ENCODE data around the gene CYP2D6. TPM values are rescaled to one million over a fixed set of nuclear protein-coding genes. Genes with fewer than 3 reads are reported as not detected.

The CYP2D6 gene
- total and polyA plus RNA-seq, 2 of the 8 experiments (the other 6 are each of a cell fraction or from before 2014, with no cell fraction given) = 0.93 to 1.7 TPM

GRCh38 chr22:42160251-42160650 is 29.6 kb upstream of the CYP2D6 start:
- Histone ChIP-seq H4K20me1 (replicated peaks in 1 of 2; ENCODE audit: control insufficient read depth in 1 of 2, insufficient read depth in 2 of 2, low read length in 2 of 2) (peaks cover 8 to 18% of the 10 kb centered on the region in 2 experiments), H3K27me3 (replicated peaks in 1 of 4; ENCODE audit: control insufficient read depth in 3 of 4, extremely low read depth in 1 of 4, insufficient read depth in 3 of 4, low read length in 3 of 4) (no peaks in the 10 kb centered on the region), H3K56ac (replicated peaks; ENCODE audit: insufficient read length, low read depth, low read length) (no peak overlapping the region), H2AFZ (ENCODE audit: low read length) (no peak overlapping the region), H2BK20ac (ENCODE audit: low read length) (no peak overlapping the region), H2BK12ac (ENCODE audit: low read depth, low read length) (no peak overlapping the region), H4K91ac (replicated peaks; ENCODE audit: insufficient read length, low read length) (no peak overlapping the region), H3K36me3 (ENCODE audit: control insufficient read depth in 2 of 4, insufficient read depth in 4 of 4, low read length in 3 of 4) (peaks cover 0 to 1% (median 0%) of the 10 kb centered on the region in 4 experiments; a peak in 1 of 8 replicates), H3K4ac (replicated peaks; ENCODE audit: insufficient read length, low read depth, low read length) (no peak overlapping the region), H3K4me3 (ENCODE audit: extremely low read depth in 1 of 4, insufficient read depth in 2 of 4, low read depth in 3 of 4, low read length in 4 of 4) (no peak overlapping the region), H3K9ac (replicated peaks in 1 of 4; ENCODE audit: extremely low read depth in 1 of 4, low read depth in 3 of 4, low read length in 3 of 4) (no peak overlapping the region), H3K14ac (ENCODE audit: insufficient read length) (no peak overlapping the region), H4K8ac (ENCODE audit: extremely low read depth, insufficient read depth, low read length) (peak overlapping the region; percentile 16; the same call in 1 of the 2 replicates), H2BK5ac (ENCODE audit: low read depth, low read length) (no peak overlapping the region), H3K23ac (ENCODE audit: insufficient read length) (no peak overlapping the region), H3K18ac (ENCODE audit: extremely low read depth, low read length) (no peak overlapping the region), H3K4me2 (ENCODE audit: insufficient read depth in 1 of 2, low read depth in 2 of 2, low read length in 2 of 2) (no peak overlapping the region), H4K5ac (ENCODE audit: insufficient read length, low read depth, low read length) (no peak overlapping the region), H3K79me2 (ENCODE audit: control insufficient read depth in 1 of 2, insufficient read depth in 2 of 2, low read length in 2 of 2) (no peaks in the 10 kb centered on the region), H3K4me1 (replicated peaks in 1 of 4; ENCODE audit: control insufficient read depth in 3 of 4, insufficient read depth in 4 of 4, low read length in 3 of 4) (peaks cover 0 to 3% (median 0%) of the 10 kb centered on the region in 4 experiments; a peak in 2 of 7 replicates), H3K27ac (ENCODE audit: low read depth, low read length) (no peak overlapping the region), H3K9me3 (ENCODE audit: insufficient read depth in 2 of 2, low read depth in 1 of 2, low read length in 1 of 2) (no peaks in the 10 kb centered on the region), H2AK5ac (ENCODE audit: low read depth, low read length) (no peak overlapping the region), H3K79me1 (ENCODE audit: low read depth, low read length) (no peaks in the 10 kb centered on the region), H2BK120ac (replicated peaks; ENCODE audit: low read depth, low read length) (no peak overlapping the region), H2BK15ac (ENCODE audit: low read length) (no peak overlapping the region), H3K23me2 (ENCODE audit: low read depth, low read length) (no peaks in the 10 kb centered on the region)
- ChIA-PET CTCF (ENCODE audit: partially characterized antibody) (interaction anchor here (0.7 to 1.9 kb wide), 4 partner anchors 9 to 314 kb away, joined by 3 to 6 read pairs (median 4); no protein-coding TSS in a partner anchor), POLR2A (ENCODE audit: partially characterized antibody) (no interaction called here)
- DNase-seq (ENCODE audit: low read depth in 1 of 2, low spot score in 2 of 2) = no peak
- no peak for FAIRE-seq
- 90% methylated on average over 4 of the region's 4 CpGs; no CpG with 5 or more reads in 1 of the 2 experiments for WGBS, 2 experiments (ENCODE audit: extremely low coverage in 1 of 2, insufficient coverage in 1 of 2, insufficient read length in 1 of 2, insufficient replicate concordance in 2 of 2, low coverage in 1 of 2, low lambda C conversion rate in 2 of 2, missing lambda C conversion rate in 1 of 2)
- no peak for TF ChIP-seq CEBPB (IDR thresholded peaks at IDR 0.05; ENCODE audit: low read depth, low read length)
- TF ChIP-seq ZNF274 (IDR thresholded peaks at IDR 0.05; ENCODE audit: borderline replicate concordance, extremely low read depth, low read length) = no peak
- no peak for TF ChIP-seq HDAC2 (IDR thresholded peaks at IDR 0.05; ENCODE audit: borderline replicate concordance in 1 of 2, low read depth in 2 of 2, low read length in 2 of 2)
- 0 out of 2 replicates have a peak, but pooled peaks have one; percentile 18 for TF ChIP-seq TEAD4 (IDR thresholded peaks at IDR 0.05; ENCODE audit: low read depth, low read length)
- no peak for TF ChIP-seq SIX5 (IDR thresholded peaks at IDR 0.05; ENCODE audit: low read depth, low read length)
- TF ChIP-seq CBX8 (IDR thresholded peaks at IDR 0.05; ENCODE audit: borderline replicate concordance, low read depth, low read length) = no peak
- peak; percentile 29; the same call in 1 of the 2 replicates for TF ChIP-seq POLR2AphosphoS5 (IDR thresholded peaks at IDR 0.05; ENCODE audit: low read depth, low read length)
- TF ChIP-seq CHD1 (IDR thresholded peaks at IDR 0.05; ENCODE audit: low read depth, low read length) = no peak
- TF ChIP-seq TCF12 (IDR thresholded peaks at IDR 0.05; ENCODE audit: low read depth, low read length) = no peak
- no peak for TF ChIP-seq RAD21 (IDR thresholded peaks at IDR 0.05 in 1 of 2, conservative IDR thresholded peaks at IDR 0.05 in 1 of 2; ENCODE audit: low read depth in 2 of 2, low read length in 2 of 2)
- no peak for TF ChIP-seq RXRA (IDR thresholded peaks at IDR 0.05; ENCODE audit: insufficient read depth, low read depth, low read length)

All from H1 (cell line).